NCI-H82 treated with DMSO at 0.1 percent for 48 hours (cell line): Measurements from ENCODE around the gene ELN.
"Not testable (repeated sequence)": the region's sequence is repeated elsewhere in the genome, so short reads cannot be mapped to it uniquely, and the experiment has no call there.

Source experiments
- DNase-seq: peaks from one replicate; lab custom pipeline; 2025; ENCODE audit not compliant: unreplicated experiment; lab: John Stamatoyannopoulos, UW

ELN gene

DNA sequence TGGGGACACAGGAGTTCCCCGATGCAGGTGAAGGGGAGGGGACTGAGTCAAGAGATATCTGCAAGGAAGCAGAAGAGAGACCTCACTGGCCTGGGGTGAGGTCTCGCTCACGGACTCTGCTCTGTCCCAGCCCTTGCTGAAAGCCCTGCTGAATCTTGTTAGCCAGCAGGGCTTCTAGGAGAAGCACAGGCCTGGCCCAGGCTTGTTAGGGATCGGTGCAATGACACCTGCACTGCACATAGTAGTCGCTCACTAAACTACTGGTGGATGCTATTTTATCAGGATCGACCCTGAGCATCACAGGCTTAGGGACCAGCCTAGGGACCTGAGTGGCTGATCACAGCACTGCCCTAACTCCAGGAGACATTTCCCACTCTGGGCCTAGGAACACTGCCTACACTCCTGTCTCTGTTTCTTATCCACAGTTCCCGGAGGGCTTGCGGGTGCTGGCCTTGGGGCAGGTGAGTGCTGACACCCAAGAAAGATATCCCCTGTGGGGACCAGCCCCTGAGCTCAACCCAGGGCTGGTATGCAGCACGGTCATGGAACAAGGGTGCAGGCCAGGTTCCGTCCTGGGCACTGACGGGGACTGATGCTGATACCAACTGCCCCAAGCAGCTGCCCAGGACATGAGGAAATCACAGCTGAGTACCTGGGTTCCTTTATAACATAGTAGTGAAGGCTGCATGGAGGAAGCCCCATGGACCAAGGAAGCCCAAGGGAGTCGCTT is 13.0 kb downstream of the ELN start:
- no peak for DNase-seq

DNA sequence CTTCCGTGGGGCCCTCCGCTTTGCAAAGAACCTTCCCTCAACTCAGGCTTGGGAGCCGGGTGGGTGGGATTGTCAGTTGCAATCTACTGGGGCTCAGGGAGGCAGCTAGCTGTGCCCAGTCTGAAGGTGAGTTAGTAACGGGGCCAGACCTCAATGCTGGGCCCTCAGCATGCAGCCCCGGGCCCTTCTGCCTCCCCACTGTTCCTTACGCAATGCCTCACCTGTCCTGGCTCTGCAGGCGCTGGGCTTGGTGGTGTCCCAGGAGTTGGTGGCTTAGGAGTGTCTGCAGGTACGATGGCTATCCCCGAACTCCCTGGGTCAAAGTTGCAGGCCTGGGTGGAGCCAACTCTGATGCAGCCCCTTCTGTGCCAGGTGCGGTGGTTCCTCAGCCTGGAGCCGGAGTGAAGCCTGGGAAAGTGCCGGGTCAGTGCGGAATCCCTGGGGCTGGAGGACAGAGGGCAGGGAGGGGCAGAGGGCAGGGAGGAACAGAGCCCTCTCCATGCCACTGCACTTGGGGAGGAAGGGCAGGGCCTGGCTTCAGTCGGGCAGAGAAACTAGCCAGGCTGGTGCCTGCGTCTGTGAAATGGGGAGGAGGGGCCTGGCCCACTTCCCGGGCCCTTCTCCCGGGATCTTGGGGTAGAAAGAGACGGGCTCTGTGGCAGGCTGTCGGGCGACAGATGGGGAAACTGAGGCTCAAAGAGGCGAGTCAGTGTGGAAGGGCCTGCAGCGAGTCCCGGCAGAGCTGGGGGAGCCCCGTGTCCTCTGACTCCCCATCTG is 15.0 kb downstream of the ELN start:
- no peak for DNase-seq

DNA sequence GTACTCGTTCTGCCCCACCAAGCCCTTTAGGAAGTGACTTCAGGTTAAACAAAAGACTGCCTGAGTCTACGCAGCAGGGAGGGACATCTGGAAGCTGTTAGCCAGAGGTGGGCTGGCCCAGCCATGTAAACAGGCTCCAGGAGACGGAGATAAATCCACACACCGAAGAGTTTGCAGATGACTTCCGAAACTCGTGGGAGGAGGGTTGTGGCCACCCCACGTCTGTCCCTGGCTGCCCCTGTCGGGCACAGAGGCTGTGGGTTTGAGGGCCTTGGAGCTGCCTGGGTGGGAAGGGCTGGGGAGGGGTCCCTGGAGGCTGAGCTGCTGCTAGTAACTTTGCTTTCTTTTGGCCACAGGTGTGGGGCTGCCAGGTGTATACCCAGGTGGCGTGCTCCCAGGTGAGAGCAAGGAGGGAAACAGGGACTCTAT is 15.6 kb downstream of the ELN start:
- DNase-seq = no peak

DNA sequence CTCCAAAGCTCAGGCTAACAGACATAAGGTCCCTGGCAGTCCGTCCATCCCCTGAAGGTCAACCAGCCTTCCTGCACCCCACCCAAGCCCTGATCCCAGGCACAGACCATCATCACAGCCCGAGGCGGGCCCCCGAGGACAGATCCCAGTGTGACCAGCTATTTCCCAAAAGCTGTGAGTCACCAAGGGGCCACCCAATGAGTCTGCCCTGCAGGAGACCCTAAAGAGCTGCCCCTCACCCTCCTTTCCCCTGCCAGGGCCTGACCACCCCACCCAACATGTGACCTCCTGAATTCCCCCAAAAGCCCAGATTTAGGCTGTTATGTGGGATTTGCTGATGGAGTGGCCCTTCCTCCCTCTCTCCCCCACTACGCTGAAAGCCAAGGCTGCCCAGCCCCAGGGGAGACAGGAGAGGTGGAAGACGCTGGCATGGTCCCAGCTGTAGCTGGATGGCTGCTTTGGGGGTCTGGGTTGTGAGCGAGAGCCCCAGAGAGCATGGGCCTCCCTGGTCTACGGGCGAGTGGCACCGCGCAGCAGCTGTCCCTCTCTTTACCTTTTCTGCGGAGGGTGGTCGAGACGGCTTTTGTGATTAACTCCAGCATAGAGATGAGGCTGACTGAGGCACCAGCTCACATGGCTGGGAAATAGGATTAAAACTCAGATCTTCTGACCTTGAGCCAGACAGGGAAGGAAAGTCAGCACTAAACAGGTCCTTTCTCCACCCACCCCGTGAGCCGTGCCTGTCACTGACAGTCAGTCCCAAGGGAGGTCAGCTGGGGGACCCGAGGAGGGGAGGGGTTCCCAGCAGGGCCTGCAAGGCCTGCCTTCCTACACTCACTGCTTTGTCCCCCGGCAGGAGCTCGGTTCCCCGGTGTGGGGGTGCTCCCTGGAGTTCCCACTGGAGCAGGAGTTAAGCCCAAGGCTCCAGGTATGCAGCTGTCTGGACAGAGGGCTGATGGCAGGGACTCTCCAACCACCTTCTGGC is 16.7 kb downstream of the ELN start:
- DNase-seq = peak; percentile 85

DNA sequence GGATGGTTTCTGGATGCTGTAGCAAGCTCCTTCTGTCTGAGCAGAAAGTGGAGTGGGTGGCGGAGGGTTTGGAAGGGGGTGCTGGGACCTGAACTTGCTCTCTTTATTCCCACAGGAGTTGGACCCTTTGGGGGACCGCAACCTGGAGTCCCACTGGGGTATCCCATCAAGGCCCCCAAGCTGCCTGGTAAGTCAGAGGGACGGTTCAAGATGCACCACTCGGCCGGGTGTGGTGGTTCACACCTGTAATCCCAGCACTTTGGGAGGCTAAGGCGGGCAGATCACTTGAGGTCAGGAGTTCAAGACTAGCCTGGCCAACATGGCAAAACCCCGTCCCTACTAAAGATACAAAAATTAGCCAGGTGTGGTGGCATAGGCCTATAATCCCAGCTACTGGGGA is 18.6 kb downstream of the ELN start:
- not testable (repeated sequence) for DNase-seq

DNA sequence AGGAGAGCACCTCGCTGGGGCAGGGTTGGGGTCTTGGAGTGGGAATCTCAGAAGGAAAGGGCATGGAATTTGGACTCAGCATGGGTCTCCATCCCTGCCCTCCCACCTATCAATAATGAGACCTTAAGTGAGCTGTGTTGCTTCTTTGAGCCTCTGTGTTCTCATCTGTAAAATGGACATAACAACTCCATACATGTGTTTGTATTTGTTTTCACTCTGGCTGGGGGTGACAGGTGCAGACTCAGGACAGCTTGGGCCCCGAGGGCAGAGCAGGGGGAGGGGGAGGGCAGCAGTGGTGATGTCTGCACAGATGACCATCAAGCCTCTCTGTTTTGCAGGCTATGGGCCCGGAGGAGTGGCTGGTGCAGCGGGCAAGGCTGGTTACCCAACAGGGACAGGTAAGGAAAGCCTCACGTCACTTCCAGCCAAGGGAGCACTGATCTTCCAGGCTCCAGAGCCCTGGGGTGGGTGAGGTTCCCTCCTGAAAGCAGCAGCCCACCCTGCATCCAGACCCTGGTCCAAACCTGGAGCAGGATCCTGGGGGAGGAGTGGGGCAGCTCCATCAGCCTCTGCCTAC is 19.9 kb downstream of the ELN start:
- no peak for DNase-seq

DNA sequence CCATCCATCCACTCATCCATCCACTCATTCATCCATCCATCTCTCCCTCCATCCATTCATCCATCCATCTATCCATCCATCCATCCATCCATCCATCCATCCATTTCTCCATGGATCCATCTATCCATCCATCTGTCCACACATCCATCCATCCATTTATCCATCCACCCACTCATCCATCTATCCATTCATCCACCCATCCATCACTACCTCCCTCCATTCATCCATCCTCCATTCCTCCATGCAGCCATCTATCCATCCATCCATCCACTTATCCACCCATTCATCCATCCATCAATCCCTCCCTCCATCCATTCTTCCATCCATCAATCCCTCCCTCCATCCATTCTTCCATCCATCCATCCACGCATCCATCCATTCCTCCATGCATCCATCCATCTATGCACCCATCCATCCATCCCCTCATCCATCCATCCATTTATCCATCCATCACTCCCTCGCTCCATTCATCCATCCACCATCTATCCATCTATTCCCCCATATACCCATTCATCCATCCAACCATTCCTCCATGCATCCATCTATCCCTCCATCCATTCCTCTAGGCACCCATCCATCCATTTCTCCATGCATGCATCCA is 21.1 kb downstream of the ELN start:
- no peak for DNase-seq

DNA sequence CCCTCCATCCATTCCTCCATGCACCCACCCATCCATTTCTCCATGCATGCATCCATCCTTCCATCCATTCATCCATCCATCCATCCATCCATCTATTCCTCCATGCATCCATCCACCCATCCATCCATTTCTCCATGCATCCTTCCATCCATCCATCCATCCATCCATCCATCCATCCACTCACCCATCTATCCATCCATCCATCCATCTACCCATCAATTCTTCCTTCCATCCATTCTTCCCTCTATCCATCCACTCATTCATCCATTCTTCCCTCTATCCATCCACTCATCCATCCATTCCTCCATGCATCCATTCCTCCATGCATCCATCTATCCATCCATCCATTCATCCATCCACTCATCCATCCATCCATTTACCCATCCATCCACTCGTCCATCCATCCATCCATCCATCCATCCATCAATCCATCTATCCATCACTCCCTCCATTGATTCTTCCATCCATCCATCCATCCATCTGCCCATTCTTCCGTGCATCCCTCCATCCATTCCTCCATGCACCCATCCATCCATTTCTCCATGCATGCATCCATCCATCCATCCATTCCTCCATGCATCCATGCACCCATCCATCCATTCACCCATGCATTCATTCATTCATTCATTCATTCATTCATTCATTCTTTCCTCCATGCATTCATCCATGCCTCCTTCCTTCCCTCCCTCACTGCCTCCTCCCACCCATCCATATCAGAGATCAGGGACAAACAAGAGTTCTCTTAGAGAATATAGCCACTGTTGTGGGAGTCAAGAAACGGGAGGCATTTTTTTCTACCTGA is 22.2 kb downstream of the ELN start:
- no peak for DNase-seq

DNA sequence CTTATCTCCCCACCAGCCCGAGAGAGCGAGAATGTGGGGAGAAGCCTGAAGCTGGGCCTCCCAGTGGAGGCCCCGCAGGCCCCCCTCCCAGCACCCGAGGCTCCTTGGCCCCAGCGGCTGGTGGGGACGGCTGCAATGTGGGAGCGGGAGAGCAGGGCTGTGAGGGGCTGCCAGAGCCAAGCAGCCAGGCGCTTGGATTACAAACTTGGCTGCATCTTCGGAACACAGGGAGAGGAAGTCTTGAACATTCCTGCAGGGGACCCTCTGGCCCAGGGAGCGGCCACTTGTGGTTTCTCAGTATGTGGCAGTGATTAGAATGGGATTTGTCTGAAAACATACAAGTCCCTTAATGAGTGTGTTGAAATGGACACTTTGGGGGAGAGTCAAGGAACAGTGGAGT is 23.2 kb downstream of the ELN start:
- DNase-seq = no peak

DNA sequence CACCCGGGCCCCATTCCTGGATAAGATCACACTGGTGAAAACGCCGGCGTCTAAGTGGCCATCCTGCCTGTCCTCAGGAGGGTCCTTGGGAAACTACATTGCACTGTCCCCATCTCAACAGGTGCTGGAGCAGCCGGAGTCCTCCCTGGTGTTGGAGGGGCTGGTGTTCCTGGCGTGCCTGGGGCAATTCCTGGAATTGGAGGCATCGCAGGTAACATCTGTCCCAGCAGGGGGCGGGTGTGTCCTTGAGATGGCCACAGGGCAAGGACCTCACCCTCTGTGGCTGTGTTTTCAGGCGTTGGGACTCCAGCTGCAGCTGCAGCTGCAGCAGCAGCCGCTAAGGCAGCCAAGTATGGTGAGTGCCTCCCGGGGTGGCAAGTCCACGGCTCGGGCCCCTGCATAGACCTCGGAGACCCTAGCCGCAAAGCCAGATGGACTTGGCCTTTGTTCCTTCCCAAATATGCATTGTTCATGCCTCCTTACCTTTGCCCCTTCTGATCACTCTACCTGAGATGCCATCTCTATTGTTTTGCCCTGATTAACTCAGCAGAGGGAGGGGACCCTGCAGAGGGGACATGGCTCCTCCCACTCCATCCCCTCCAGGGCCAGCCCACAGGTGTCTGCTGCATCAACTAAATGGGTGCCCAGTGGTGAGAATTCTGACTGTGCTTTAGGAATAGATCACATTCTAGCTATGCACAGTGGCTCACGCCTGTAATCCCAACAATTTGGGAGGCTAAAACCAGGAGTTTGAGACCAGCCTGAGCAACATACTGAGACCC is 23.8 kb downstream of the ELN start:
- no peak for DNase-seq

DNA sequence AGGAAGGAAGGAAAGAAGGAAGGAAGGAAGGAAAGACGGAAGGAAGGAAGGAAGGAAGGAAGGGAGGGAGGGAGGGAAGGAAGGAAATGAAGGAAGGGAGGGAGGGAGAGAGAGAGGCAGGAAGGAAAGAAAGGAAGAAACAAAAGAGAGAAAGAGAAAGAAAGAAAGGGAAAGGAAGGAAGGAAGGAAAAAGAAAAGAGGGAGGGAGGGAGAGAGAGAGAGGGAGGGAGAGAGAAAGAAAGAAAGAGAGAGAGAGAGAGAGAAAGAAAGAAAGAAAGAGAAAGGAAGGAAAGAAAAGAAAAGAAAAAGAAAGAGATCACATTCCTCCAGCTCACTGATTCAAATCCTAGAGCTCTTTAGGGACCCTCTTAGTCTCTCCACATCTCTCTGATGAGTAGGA is 24.7 kb downstream of the ELN start:
- DNase-seq = no peak

DNA sequence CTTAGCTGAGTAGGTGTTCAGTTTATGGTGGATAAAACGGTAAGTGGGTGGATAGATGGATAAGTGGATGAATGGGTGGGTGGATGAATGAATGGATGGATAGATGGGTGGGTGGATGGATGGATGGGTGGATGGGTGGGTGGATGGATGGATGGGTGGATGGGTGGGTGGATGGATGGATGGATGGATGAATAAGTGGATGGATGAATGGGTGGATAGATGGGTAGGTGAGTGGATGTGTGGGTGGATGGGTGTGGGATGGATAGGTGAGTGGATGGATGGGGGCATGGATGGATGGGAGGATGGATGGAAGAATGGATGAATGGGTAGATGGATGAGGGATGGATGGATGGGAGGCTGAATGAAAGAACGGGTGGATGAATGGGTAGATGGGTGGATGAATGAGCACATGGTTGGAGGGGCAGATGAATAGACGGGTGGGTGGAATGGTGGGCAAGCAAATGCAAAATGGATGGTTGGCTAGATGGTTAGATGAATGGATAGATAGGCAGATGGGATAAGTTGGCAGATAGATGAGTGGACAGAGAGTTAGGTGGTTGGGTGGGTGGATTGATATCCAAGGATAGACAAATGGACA is 25.7 kb downstream of the ELN start:
- no peak for DNase-seq

DNA sequence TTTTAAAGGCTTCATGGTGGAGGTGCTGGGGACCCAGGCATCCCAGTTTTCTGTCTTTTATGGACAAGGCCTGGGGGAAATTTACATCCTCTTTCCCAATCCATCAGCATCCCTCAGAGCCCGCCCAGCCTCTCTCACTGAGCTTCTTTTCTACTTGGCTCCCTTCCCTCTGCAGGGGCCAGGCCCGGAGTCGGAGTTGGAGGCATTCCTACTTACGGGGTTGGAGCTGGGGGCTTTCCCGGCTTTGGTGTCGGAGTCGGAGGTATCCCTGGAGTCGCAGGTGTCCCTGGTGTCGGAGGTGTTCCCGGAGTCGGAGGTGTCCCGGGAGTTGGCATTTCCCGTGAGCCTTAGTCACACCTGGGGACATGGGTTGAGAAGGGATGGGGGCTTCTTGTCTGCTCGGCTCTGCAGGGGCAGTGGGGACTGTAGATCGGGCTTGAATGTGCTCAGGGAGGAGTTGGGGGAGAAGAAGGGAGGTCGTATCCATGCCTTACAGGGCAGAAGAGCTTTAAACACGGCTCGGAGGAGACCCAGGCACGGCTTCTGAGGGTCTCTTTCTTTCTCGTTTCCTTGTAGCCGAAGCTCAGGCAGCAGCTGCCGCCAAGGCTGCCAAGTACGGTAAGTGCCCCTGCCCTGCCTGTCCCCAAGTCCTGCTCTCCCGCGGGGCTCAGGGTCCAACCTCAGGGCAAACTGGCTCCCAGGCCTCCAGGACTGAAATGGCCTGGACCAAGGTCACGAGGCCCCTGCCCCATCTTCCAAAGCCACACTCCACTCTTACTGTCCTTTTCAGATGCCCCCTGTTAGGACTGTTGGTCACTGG is 28.3 kb downstream of the ELN start:
- DNase-seq = no peak

DNA sequence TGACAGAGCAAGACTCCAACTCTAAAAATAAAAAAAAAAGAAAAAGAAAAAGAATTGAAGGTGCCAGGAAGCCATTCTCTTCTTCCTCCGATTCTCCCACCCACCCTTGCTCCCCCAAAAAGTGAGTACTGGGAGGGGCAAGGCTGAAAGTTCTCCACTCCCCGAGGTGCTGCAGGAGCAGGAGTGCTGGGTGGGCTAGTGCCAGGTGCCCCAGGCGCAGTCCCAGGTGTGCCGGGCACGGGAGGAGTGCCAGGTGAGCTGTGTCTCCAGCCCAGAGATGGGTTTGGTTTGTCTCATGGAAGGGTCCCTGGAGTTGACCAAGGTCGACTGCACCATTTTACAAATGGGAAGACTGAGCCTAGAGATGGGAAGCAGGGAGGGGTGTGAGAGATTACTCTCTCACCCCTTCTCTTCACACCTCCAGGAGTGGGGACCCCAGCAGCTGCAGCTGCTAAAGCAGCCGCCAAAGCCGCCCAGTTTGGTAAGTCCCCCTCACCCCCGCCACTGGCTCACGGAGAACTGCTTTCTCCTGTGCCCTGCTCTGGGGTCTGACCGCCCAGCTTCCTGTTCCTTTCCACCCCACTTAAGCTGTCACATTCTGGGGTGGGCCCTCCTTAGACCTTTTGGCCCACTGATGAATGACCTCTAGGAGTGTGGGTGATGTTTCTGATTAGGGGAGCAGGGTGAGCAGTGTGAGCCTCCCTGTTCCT is 29.4 kb downstream of the ELN start:
- no peak for DNase-seq

DNA sequence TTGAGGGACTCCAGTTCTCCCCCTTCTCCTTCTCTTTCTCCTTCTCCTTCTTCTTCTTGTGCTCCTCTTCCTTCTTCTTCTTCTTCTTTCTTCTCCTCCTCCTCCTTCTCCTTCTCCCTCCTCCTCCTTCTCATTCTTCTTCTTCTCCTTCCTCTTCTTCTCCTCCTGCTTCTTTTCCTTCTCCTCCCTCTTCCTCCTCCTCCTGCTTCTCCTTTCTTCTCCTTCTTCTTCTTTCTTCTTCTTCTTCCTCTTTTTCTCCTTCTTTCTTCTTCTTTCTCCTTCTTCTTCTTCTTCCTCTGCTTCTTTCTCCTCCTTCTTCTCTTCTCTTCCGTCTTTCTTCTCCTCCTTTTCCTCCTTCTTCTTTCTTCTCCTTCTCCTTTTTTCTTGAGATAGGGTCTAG is 30.0 kb downstream of the ELN start:
- no peak for DNase-seq

DNA sequence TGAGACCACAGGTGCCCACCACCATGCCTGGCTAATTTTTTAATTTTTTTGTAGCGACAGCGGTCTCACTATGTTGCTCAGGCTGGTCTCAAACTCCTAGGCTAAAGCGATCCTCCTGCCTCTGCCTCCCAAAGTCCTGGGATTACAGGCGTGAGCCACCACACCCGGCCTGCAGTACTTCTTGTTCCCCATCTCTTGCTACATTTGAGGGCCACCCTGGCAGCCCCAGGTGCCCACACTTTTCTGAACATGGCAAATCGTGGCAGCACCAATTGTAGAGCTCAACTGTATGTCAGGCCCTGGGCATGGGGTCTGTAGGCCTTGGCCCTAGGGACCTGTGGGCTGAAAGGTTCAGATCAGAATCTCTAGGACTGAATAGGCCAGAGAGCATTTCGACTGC is 30.5 kb downstream of the ELN start:
- no peak for DNase-seq

DNA sequence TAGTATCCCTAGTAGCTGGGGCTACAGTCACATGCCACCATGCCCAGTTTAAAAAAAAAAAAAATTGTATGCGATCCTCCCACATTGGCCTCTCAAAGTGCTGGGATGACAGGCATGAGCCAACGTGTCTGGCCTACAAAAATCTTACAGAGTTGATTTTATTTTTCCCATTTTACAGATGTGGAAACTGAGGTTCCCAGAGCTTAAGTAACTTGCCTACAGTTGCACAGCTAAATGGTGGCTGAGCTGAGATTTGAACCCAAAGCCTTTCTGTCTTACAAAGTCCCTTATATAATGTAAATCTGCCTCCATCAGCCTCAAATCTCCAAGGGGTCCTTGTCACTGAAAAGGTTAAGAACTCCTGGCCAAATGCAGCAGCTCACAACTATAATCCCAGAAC is 31.1 kb downstream of the ELN start:
- no peak for DNase-seq
